COLO668 (cell line): ENCODE data around the gene CDC42EP3.

Experiments
- DNase-seq: peaks from one replicate; lab custom pipeline; 2025; ENCODE audit not compliant: unreplicated experiment; lab: John Stamatoyannopoulos, UW

Gene CDC42EP3

DNA sequence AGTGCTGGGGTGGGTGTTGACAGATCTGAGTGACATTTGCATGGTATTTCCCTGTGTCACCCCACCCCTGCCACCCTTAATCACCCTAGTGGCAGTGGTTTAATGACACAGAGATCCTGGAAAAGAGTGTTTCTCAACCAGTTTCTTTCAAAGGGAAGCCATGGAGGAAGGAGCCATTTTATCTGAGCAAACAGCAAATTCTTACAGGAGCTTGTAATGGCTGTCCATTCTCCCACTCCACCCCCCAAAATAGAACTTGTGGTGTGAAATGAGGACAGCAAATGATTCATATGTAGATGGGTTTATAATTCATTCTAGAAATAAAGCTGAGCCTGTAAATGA lies 51.5 kb downstream of the CDC42EP3 start:
- no peak for DNase-seq

DNA sequence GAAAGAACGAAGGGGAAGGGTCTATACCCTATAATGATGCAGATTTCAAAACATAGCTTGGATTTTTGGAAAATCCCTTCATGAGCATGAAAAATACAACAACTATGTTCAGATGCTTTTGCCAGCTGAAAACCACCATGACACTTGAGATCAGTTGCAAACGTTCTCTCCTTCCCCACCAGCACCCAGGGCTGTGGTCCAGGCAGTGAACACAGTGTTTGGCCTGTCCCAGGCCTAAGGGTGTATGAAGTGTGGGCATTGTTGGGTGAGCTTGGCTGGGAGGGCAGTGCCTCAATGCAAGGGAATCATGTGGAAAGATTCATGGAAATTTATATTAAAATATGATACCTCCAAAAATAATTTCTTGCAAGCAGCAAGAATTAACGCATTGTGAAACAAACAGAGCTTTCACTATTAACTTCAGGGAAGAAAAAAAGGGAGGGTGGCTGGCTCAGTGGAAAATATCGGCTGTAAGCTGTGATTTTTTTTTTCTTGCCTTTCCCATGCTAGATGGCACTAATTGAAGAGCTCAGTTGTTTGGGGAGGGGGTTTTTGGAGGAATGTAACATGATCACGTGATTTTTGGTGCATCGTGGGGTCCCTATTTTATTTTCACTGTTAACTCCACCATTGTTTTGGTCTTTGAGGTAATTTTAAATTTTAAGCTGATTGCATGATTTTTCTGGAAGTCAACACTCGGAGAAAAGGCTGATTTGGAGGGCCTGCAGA lies 52.0 kb downstream of the CDC42EP3 start:
- DNase-seq, result no peak

DNA sequence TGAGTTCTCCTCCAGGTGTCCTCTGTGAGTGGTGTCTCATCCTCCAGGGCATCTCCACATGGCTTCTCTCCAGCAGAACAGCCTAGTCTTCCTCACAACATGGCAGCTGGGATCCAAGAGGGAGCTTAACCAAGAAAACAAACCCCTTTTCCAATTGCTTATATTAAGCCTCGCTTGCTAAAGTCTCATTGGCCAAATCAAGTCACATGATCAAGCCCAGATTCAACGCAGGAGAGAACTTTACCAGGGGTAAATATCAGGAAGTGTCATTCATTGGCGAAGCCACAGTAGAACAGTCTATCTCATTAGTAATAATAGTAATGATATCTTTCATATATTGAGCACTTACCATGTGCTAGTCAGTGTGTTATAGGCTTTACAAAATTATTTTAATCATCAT lies 53.1 kb downstream of the CDC42EP3 start:
- no peak for DNase-seq

DNA sequence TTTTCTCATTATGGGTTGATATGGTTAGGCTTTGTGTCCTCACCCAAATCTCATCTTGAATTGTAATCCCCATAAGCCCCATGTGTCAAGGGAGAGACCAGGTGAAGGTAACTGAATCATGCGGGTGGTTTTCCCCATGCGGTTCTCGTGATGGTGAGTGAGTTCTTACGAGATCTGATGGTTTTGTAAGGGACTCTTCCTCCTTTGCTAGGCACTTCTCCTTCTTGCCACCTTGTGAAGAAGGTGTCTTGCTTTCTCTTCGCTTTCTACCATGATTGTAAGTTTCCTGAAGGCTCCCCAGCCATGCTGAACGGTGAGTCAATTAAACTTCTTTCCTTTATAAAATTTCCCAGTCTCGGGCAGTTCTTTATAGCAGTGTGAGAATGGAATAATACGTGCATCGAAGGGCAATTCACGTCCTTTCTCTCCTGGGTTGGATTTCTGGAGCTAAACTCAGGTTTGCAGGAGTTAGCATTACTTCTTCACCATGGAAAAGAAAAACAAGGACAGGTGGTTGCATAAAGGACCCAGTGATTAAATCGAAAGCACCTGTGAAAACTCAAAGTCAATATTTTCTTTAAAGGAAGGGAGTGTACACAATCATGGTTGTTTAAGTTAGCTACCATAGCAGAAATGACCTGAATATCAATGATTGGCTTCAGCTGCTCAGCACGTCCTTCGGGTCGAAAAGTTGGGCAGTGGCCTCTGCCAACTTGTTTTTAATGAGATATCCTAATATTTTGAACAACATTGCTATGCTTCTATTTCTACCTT lies 54.1 kb downstream of the CDC42EP3 start:
- peak; percentile 30 for DNase-seq

DNA sequence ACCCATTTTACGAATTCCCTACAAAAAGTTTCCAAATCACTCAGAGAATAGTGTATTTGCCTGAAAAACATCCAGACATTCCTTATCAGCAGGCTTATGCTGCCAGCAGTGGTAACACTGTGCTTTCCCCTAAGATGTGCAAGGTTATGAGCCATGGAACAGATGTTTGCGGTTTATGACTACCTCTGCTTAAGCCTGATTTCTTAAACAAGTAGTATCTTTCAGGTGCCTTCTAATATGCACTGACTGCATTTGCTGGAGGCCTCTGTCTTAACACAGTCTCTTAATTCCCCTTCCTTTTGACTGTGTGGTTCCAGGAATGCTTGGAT lies 54.8 kb downstream of the CDC42EP3 start:
- DNase-seq, result no peak

DNA sequence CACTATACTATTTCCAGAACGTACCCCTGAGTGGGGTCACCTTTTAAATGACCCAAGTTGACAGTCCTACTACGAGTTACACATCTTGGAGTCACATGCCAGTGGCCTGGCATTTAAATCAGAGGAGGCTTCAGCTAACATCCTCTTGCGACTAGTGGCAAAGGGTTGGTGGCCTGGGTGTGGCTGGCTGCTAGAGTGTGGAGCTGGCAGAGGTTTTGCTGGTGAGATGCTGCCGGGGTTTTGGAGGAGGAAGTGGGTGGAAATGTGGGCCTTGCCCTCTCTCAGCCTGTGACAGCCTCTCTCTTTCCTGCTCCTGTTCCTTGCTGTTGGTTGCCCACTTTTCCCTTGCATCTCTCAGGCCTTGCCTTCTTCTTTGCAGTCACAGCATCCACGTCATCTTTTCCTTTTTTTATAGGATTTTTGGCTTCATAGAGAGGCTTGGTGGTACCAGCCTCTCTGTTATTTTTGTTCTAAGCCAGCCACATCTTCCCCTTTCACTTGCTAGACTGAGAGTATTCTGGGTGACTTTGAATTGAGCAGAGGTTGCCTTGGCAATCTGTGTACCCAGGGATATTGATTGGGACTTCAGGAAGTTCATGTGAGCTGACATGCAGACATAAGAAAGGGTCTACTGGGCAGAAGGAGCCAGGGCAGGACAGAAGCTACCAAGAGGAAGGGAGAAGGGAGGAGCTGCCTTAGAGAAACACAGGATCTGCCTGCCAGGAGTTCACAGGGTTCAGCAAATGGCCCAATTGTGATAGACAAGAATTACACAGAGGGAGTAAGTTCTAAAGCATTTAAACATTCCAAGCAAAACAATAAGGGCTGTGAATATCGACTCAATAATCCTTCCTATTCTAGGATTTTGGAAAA lies 55.4 kb downstream of the CDC42EP3 start:
- DNase-seq, result no peak

DNA sequence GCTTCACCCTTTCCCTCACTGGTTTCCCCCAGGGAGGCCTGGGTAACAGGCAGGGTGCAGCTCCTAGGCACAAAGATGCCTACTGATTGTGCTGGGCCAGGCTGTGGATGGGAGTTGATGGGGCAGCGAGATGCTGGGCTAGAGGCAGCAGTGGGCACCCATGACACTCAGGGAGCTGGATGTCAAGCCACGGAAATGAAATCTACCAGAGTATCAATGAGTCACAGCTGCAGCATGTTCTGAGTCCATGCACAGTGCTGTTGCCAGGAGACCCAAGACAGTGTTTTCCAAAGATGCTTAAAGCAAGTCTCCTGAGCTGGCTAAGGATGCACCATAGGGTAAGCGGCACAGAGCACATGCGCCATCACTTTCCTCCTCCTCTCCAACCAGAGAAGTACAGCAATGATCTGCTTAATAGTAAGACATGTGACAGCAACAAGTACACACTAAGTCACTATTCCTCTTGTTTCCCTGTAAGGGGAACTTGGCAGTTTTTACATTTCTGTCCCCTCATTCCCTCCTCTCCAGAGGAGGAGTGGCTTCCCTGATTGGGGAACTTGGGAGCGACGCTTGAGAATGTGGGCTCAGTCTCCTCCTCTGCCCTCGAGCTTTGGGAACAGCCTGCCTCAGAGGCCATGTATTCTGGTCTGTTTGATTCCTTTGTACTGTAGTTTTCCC lies 57.2 kb downstream of the CDC42EP3 start:
- DNase-seq, result no peak

DNA sequence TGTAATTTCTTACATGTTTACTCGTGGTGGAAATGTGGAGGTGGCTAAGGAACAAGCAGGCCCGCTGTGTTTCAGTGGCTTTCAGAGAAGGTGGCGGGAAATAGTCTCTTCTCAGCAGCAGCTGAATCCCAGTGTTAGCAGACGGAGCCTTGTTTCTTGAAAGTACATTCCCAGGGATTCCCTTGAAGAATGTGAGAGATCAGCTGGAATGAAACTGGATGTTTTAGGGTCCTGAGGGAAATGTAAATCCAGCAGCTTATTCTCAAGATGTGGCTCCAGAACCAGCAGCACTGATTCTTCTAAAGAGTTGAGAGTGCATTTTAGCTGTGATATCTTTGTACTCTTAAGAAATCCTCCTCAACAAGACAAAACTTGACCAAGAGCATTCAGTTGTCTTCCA lies 59.1 kb downstream of the CDC42EP3 start:
- DNase-seq, result no peak

DNA sequence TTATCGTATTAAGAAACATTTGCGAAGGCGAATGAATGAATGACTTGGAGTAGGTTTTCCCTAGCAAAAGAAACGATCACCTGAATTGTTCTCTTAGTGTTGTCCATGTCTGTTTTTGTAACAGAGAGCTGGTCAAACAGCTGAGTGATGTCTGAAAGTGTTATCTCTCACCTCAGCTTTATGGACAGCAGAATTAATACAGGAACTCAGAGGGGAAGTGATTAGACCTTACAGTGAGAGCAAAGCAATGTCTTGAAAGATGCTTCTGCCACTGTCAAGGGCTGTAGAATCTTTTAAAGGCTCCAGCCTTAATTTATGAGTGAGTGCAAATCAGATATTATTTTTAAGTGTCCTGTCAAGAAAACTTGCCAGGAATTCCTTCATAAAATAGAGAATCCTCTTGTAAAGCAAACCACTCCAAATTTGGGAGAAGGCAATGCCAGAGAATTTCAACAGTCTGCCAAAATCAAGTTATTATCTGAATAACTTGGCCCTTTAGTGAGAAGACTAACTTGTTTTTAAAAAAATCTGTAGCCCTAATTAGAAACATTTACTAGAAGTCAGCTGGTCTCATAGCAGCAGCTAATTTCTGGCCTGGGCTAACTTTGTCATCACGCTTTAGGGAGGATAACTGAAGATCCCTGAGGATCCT lies 60.7 kb downstream of the CDC42EP3 start:
- DNase-seq, result no peak

DNA sequence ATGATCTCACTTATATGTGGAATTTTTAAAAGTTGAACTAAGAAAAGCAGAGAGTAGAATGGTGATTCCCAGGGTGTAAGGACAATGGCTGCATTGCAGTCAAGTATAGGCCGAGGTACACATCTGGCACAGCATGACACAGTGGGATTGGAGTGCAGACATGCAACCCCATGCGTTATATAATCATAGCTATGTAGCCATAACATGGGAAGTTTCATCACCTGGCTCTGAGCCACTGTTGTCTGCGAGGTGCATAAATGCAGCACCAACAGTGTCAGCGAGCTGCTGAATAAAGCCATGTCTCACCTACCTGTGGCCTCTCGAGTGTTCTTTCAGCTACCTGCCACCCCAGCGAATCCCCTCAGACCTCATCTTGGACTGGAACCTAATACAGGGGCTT lies 61.7 kb downstream of the CDC42EP3 start:
- DNase-seq, result no peak

DNA sequence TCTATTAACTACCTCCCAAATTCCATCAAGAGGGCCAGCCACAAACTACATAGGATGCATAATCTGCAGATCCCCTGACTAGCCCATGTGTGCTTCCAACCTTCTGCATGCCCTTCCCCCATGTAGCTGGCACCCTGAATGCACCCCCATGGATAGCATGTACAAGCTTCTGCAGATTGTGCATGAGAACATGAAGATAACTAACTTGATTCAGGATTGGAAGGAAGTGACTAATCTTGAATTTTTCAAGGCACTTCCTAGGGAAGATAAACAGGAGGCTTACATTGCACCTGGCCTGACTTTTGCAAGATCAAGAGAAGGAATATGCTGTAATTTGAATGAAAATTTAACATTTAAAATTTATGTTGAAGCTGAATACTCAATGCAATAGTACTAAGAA lies 66.7 kb downstream of the CDC42EP3 start:
- DNase-seq, result no peak

DNA sequence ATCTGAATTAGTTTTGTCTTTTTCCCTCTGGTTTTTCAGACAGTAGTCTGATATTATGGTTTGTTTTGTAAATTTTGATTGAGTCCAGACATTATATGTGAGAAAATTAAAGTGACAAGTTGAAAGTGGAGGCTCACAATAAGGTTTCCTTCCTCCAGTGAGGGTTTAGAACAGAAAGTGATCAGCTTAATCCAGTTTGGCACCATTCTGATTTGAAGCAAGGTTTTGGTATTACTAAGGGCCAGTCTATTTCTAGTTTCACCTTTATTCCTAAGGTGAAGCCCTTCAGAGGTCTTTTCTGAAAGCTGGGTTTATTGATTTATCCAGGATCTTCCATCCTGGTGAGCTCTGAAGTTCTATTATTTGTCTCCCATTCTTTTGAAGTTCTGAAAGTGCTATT lies 68.7 kb downstream of the CDC42EP3 start:
- no peak for DNase-seq

DNA sequence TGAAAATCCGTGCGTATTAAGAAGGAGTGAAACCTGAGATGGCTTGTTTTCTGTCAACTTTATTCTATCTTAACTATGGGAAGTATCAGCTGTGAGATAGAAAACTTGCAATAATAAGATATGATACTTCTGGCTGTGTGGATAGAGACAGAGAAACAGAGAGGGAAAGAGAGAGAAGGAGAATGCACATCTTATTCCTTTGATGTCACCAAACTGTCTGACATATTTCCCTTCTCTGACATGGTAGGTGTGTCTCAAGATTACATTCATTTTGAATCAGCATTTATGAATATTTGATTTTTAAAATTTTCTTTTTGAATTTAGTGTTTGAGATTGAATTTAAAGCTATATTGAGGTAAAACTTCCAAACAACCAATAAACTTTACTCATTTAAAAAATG lies 69.4 kb downstream of the CDC42EP3 start:
- DNase-seq, result no peak

DNA sequence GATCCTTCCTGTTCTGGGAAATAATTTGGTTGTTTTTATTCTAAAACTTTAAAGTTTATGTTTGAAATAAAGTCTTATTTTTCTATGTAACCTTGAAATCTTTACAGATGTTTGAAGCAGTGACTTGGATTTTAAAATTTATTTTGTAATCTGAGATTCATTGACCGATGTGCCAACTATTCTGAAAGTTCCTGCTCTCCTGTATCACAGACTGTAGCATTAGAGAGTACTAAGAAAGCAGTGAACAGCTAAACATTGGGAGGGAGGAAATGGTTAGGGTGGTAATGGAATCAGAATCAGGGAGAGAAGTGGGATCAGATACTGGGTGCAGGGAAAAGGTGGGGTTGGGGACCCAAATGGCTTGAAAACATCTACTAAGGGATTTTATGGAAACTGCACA lies 69.9 kb downstream of the CDC42EP3 start:
- no peak for DNase-seq

DNA sequence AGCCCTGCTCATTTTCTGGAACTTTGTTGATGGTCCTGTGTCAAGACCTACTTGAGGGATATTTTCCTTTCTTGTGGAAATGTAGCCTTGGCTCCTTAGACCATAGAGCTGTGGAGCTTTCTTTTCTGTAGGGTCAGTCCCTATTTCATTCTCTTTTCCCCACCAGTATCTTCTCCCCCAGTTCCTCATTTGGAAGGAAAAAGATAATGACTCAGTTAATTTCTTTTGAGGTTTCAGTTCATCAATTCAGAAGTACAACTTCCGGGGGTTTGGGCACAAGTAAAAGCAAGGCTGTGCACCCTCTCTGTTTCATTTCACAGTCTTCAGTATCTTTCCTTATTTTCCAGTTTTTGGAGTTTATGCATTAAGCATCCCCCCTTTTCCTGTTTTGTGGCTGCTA lies 70.7 kb downstream of the CDC42EP3 start:
- no peak for DNase-seq

DNA sequence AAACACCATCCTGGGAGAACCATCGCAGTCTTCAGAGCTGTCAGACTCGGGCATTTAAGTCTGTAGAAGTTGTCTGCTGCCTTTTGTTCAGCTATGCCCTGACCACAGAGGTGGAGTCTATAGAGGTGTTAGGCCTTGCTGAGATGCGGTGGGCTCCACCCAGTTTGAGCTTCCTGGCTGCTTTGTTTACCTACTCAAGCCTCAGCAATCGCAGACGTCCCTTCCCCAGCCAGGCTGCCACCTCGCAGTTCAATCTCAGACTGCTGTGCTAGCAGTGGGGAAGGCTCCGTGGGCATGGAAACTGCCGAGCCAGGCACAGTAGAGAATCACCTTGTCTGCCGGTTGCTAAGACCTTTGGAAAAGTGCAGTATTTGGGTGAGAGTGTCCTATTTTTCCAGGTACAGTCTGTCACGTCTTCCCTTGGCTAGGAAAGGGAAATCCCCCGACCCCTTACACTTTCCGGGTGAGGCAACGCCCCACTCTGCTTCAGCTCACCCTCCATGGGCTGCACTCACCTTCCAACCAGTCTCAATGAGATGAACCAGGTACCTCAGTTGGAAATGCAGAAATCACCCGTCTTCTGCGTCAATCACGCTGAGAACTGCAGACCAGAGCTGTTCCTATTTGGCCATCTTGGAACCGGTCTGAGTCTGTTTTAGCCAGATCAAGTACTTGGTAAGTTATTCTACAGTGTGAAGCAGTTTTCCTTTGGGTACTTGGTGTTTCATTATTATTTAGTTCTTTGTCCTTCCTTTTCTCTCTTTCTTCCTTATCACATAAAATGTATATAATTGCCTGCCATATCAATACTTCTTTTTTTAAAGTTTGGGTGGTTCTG lies 71.5 kb downstream of the CDC42EP3 start:
- DNase-seq, result no peak

DNA sequence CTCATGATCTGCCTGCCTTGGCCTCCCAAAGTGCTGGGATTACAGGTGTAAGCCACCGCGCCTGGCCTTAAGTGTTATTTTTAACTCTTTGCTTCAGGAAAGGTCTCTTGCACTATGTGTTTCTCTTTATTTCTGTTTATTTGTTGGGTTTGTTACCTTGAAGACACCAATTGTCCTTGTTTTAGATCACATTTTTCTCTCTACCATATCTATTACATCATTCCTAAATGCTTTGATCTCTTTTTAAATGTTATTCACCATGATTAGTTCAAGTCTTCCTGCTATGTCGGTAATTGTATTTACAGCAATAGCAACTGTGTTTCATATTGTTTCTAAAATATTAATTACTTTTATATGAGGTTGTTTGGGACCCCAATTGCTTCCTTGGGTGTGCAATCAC lies 77.7 kb downstream of the CDC42EP3 start:
- no peak for DNase-seq

DNA sequence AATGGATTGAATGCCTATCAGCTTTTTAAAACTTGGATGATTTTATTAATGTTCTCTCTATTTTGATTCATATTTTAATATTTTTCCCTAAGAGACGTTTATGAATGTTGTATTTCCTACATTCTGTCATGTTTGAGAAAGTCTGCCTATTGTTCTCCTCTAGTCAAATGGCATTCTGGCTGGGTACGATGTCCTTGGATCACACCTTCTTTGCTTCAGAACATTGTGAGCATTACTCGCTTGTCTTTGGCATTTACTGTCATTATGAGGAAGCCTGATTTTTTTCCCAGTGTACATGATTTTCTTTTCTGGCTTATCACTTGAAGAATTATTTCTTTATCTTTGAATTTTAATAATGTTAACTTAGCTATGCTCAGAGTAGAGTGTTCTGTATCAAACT lies 78.4 kb downstream of the CDC42EP3 start:
- no peak for DNase-seq
